Calu3 (cell line): ENCODE data around the gene CDK16. TPM values are rescaled to one million over a fixed set of nuclear protein-coding genes. Genes with fewer than 3 reads are reported as not detected.
A peak's percentile ranks its signal among the peaks of the same experiment; 100 is the strongest.

Experiments
- BruUV-seq: library from RNA; stranded (reverse); fragments of 400-500 nt; replicated peaks from 2 replicates; lab custom pipeline; 2021; lab: Mats Ljungman, UMichigan
- CTCF ChIA-PET: fragments of 300-600 bp; sonication (Branson Sonifier 250); formaldehyde crosslinking; loops from one replicate; lab custom pipeline; 2022; ENCODE audit warnings: antibody characterized with exemption; lab: Charles Lee
- DNase-seq: peaks from one replicate; pipeline ENCODE4 v3.0.0; 2022
- H3K27ac Mint-ChIP-seq: one replicate; pipeline ENCODE4 v1.8.0; 2022; ENCODE audit warnings: mixed read lengths; ENCODE audit not compliant: unreplicated experiment
- H3K27me3 Mint-ChIP-seq: one replicate; pipeline ENCODE4 v1.8.0; 2022; ENCODE audit warnings: mixed read lengths; ENCODE audit not compliant: unreplicated experiment
- H3K36me3 Mint-ChIP-seq: one replicate; pipeline ENCODE4 v1.8.0; 2022; ENCODE audit warnings: mild to moderate bottlenecking, moderate library complexity, mixed read lengths; ENCODE audit not compliant: insufficient read depth, unreplicated experiment
- H3K4me1 Mint-ChIP-seq: one replicate; pipeline ENCODE4 v1.8.0; 2022; ENCODE audit warnings: mild to moderate bottlenecking, low read depth, mixed read lengths; ENCODE audit not compliant: unreplicated experiment
- H3K4me3 Mint-ChIP-seq: one replicate; pipeline ENCODE4 v1.8.0; 2022; ENCODE audit warnings: mild to moderate bottlenecking, low read depth, moderate library complexity, mixed read lengths; ENCODE audit not compliant: unreplicated experiment
- H3K9me3 Mint-ChIP-seq: one replicate; pipeline ENCODE4 v1.8.0; 2022; ENCODE audit warnings: low read depth, mixed read lengths; ENCODE audit not compliant: unreplicated experiment
- CTCF ChIP-seq: fragments of 200-600 bp; IDR thresholded peaks from one replicate; pipeline ENCODE4 v1.8.0; 2022; ENCODE audit warnings: antibody characterized with exemption; ENCODE audit not compliant: unreplicated experiment
- intact Hi-C: fragments of 100-400 bp; cut with micrococcal nuclease; formaldehyde crosslinking; loops from one replicate; pipeline ENCODE4 v1.10.0; 2022; ENCODE audit not compliant: unreplicated experiment
- total RNA-seq: library from RNA; stranded (reverse); gene quantifications from 2 replicates; pipeline ENCODE4 v1.2.3, GENCODE V29; 2022

Gene CDK16
- total RNA-seq, 1 experiment from 2014 or later, result 154 TPM

- TF ChIP-seq CTCF, result no peak
- Mint-ChIP-seq H3K9me3 (no peaks in the 10 kb centered on the region), H3K27me3 (no peaks in the 10 kb centered on the region), H3K4me3 (no peak overlapping the region), H3K36me3 (peaks cover 62% of the 10 kb centered on the region), H3K4me1 (peaks cover 32% of the 10 kb centered on the region), H3K27ac (peak overlapping the region; percentile 10)
- CTCF ChIA-PET, result no interaction called here
- DNase-seq, result no peak
- intact Hi-C loops, result no loop called here
- BruUV-seq, result no TSS peak
Measured at GRCh38 chrX:47215291-47215900, 3.1 kb upstream of the CDK16 start.

- Mint-ChIP-seq H3K27me3 (no peaks in the 10 kb centered on the region), H3K4me3 (peak overlapping the region; percentile 100), H3K4me1 (peaks cover 41% of the 10 kb centered on the region), H3K36me3 (peaks cover 66% of the 10 kb centered on the region), H3K9me3 (no peaks in the 10 kb centered on the region), H3K27ac (peak overlapping the region; percentile 97)
- no peak for TF ChIP-seq CTCF
- no peak for DNase-seq
- intact Hi-C loops, result no loop called here
- CTCF ChIA-PET, result interaction anchor here (0.5 to 0.9 kb wide), 2 partner anchors 10 to 20 kb away, joined by 3 read pairs; no protein-coding TSS in a partner anchor
- BruUV-seq, result no TSS peak
Measured at GRCh38 chrX:47216393-47216925, 2.0 kb upstream of the CDK16 start.

GRCh38 chrX:47217121-47217851 lies 1.2 kb upstream of the CDK16 start:
- H3K27ac Mint-ChIP-seq, result peak overlapping the region; percentile 97

More at GRCh38 chrX:47217121-47217851, 1.2 kb upstream of the CDK16 start:
- DNase-seq, result no peak
- Mint-ChIP-seq H3K4me1 (peaks cover 46% of the 10 kb centered on the region), H3K36me3 (peaks cover 66% of the 10 kb centered on the region), H3K27me3 (no peaks in the 10 kb centered on the region), H3K9me3 (no peaks in the 10 kb centered on the region), H3K4me3 (peak overlapping the region; percentile 100)
- TF ChIP-seq CTCF, result no peak
- BruUV-seq, result no TSS peak
- CTCF ChIA-PET, result interaction anchor here (0.5 to 1.0 kb wide), 6 partner anchors 16 to 95 kb away, joined by 3 to 4 read pairs (median 3); partner anchors contain the start of genes RBM10 and USP11
- intact Hi-C loops, result no loop called here
